Ovary (tissue), 9 donors: ENCODE data around the gene HDHD3. TPM values are rescaled to one million over a fixed set of nuclear protein-coding genes. Genes with fewer than 3 reads are reported as not detected.

Source experiments
- DNase-seq, 5 donors: peaks; one replicate each; pipeline ENCODE4 v3.0.0-alpha.2; 2019 to 2020
- H3K27ac ChIP-seq, 2 donors: fragments of 200-600 bp; one replicate each; pipeline versions ENCODE4 v1.5.1 to v1.8.0; 2019 to 2022
- H3K27me3 ChIP-seq: fragments of 200-600 bp; one replicate; pipeline ENCODE4 v1.8.0; 2022
- H3K36me3 ChIP-seq: fragments of 200-600 bp; sonication (generic); one replicate; pipeline ENCODE4 v1.5.1; 2019
- H3K4me1 ChIP-seq: one replicate; pipeline ENCODE4 v1.8.1; 2013; ENCODE audit warnings: mild to moderate bottlenecking, moderate library complexity; ENCODE audit not compliant: insufficient read depth
- H3K4me3 ChIP-seq: fragments of 200-600 bp; sonication (generic); one replicate; pipeline ENCODE4 v1.5.1; 2017
- H3K9me3 ChIP-seq, 2 donors: fragments of 200-600 bp in 1 of 2; sonication (generic) in 1 of 2; one replicate each; pipeline versions ENCODE4 v1.5.1 to v1.8.1; 2013 to 2019; ENCODE audit warnings: mild to moderate bottlenecking in 1 of 2, moderate library complexity in 1 of 2
- CTCF ChIP-seq, 3 donors: fragments of 450-650 bp in 2 of 3; fragments of 200-600 bp in 1 of 3; IDR thresholded peaks; one replicate each; pipeline versions ENCODE4 v1.5.1 to v1.8.0; 2016 to 2022; ENCODE audit warnings: antibody characterized with exemption in 3 of 3, mild to moderate bottlenecking in 1 of 3
- EP300 ChIP-seq: sonication (generic); formaldehyde crosslinking; IDR thresholded peaks from one replicate; pipeline ENCODE4 v1.6.1; 2017; ENCODE audit warnings: antibody characterized with exemption
- POLR2A ChIP-seq: fragments of 450-650 bp; IDR thresholded peaks from one replicate; pipeline ENCODE4 v1.6.1; 2017; ENCODE audit warnings: antibody characterized with exemption, mild to moderate bottlenecking, moderate library complexity
- WGBS, 3 donors: extraction: QIAGEN DNeasy Blood & Tissue Kit in 1 of 3; methylation state at CpG; one replicate each; pipeline versions ENCODE4 v1.1.5 to v1.1.7; 2013 to 2017; 5-methylcytosine and 5-hydroxymethylcytosine counted together
- intact Hi-C, 4 donors: fragments of 100-400 bp; cut with DNase I; formaldehyde crosslinking; loops; one replicate each; pipeline versions ENCODE4 v1.11.0 to v1.15.1; 2022 to 2023
- polyA plus RNA-seq, 2 donors: library from polyadenylated mRNA; stranded (reverse); fragments of 200-250 nt in 1 of 2; fragments of 350-450 nt in 1 of 2; fragmentation: Illumina TruSeq in 1 of 2; extraction: RNeasy Lipid Tissue Mini Kit (QIAGEN cat#74804) in 1 of 2; gene quantifications; one replicate each; pipeline ENCODE4 v1.2.3, GENCODE V29; 2013 to 2014
- total RNA-seq, 7 donors: library from RNA; depleted of rRNA in 2 of 7; stranded (reverse); fragments of >200 nt in 2 of 7; fragmentation: NEBNext Ultra II Directional in 3 of 7; extraction: Animal tissue kit (Norgen Biotek cat#: 25700) in 3 of 7; gene quantifications; one replicate each; pipeline versions ENCODE4 v1.1.0 to v1.2.4, GENCODE V29; 2016 to 2023
- donor health status: DM: no; HTN: no; CAD: no; lungs with moderate emphysema.
- donor health status: DM: no; HTN: no; CAD: no.
- donor health status: Bipolar disorder and iron deficiency.
- donor health status: DM: yes; HTN: yes; CAD: no.
- donor health status: DM: no; HTN: no; CAD: no.
- donor health status: DM: yes; HTN: yes; CAD: no.

The HDHD3 gene
- total and polyA plus RNA-seq, 9 donors: 8.9 to 24.9 (median 21.1) TPM

- peaks cover 2% of the 10 kb centered on the region for H3K4me1 ChIP-seq
- TF ChIP-seq EP300: no peak
- TF ChIP-seq POLR2A: no peak
- no peak for TF ChIP-seq CTCF (IDR thresholded peaks at IDR 0.05)
- no peaks in the 10 kb centered on the region for H3K27me3 ChIP-seq
- H3K36me3 ChIP-seq: no peaks in the 10 kb centered on the region
- WGBS, 3 donors: 91 to 94% (median 94%) methylated on average over 7 of the region's 7 CpGs
- DNase-seq: no peak
- H3K9me3 ChIP-seq: no peaks in the 10 kb centered on the region
- no peak overlapping the region for H3K4me3 ChIP-seq
- intact Hi-C loops: no loop called here
- no peak overlapping the region for H3K27ac ChIP-seq
These were observed 16.5 kb upstream of the HDHD3 start for GRCh38 chr9:113393281-113393680.

- H3K36me3 ChIP-seq: no peaks in the 10 kb centered on the region
- 89 to 92% (median 89%) methylated on average over 7 of the region's 7 CpGs for WGBS, 3 donors
- H3K27me3 ChIP-seq: no peaks in the 10 kb centered on the region
- no peak overlapping the region for H3K4me3 ChIP-seq
- H3K9me3 ChIP-seq: no peaks in the 10 kb centered on the region
- intact Hi-C loops: no loop called here
- no peak for TF ChIP-seq EP300
- no peaks in the 10 kb centered on the region for H3K4me1 ChIP-seq
- H3K27ac ChIP-seq: no peak overlapping the region
- DNase-seq: no peak
These were observed 15.1 kb upstream of the HDHD3 start for GRCh38 chr9:113391917-113392316.

GRCh38 chr9:113390192-113390960 lies 13.6 kb upstream of the HDHD3 start:
- no peak for TF ChIP-seq CTCF (IDR thresholded peaks at IDR 0.05)
- no peak for TF ChIP-seq POLR2A
- TF ChIP-seq EP300: no peak
- Histone ChIP-seq H3K27ac (no peak overlapping the region), H3K4me3 (no peak overlapping the region), H3K4me1 (no peaks in the 10 kb centered on the region), H3K27me3 (no peaks in the 10 kb centered on the region), H3K9me3 (no peaks in the 10 kb centered on the region), H3K36me3 (no peaks in the 10 kb centered on the region)
- intact Hi-C loops: no loop called here
- 89 to 96% (median 91%) methylated on average over 17 of the region's 17 CpGs for WGBS, 3 donors
- no peak for DNase-seq

GRCh38 chr9:113389451-113389850 lies 12.7 kb upstream of the HDHD3 start:
- intact Hi-C loops: no loop called here
- Histone ChIP-seq H3K9me3 (no peaks in the 10 kb centered on the region), H3K4me3 (no peak overlapping the region), H3K27ac (no peak overlapping the region), H3K36me3 (no peaks in the 10 kb centered on the region), H3K27me3 (no peaks in the 10 kb centered on the region), H3K4me1 (no peaks in the 10 kb centered on the region)
- TF ChIP-seq CTCF (IDR thresholded peaks at IDR 0.05) (no peak), EP300 (no peak), POLR2A (no peak)
- no peak for DNase-seq
- 91 to 97% (median 91%) methylated on average over 11 of the region's 11 CpGs for WGBS, 3 donors

GRCh38 chr9:113388833-113389232 lies 12.0 kb upstream of the HDHD3 start:
- no peak for DNase-seq
- intact Hi-C loops: no loop called here
- H3K4me1 ChIP-seq: no peaks in the 10 kb centered on the region
- H3K27me3 ChIP-seq: no peaks in the 10 kb centered on the region
- H3K27ac ChIP-seq: no peak overlapping the region
- H3K36me3 ChIP-seq: no peaks in the 10 kb centered on the region
- no peak for TF ChIP-seq POLR2A
- TF ChIP-seq CTCF (IDR thresholded peaks at IDR 0.05): no peak
- TF ChIP-seq EP300: no peak
- H3K9me3 ChIP-seq: no peaks in the 10 kb centered on the region
- WGBS, 3 donors: 87 to 96% (median 89%) methylated on average over 13 of the region's 13 CpGs
- H3K4me3 ChIP-seq: no peak overlapping the region
